NOMO-1 (cell line): ENCODE data around the gene FRMPD2.
"Not testable (repeated sequence)": the region's sequence is repeated elsewhere in the genome, so short reads cannot be mapped to it uniquely, and the experiment has no call there.

Source experiments
- DNase-seq, 2 experiments: peaks; one replicate each; lab custom pipeline; 2025; ENCODE audit not compliant: unreplicated experiment in 2 of 2; lab: John Stamatoyannopoulos, UW

Gene FRMPD2

GRCh38 chr10:48143721-48144642 lies 130.5 kb downstream of the FRMPD2 start:
- DNase-seq, result not testable (repeated sequence)

- DNase-seq, result not testable (repeated sequence)
Measured at GRCh38 chr10:48140949-48141348, 133.5 kb downstream of the FRMPD2 start.

GRCh38 chr10:48139953-48140850 lies 134.3 kb downstream of the FRMPD2 start:
- not testable (repeated sequence) for DNase-seq

GRCh38 chr10:48128954-48129353 lies 145.5 kb downstream of the FRMPD2 start:
- DNase-seq, result not testable (repeated sequence)

GRCh38 chr10:48126251-48126650 lies 148.2 kb downstream of the FRMPD2 start:
- not testable (repeated sequence) for DNase-seq

GRCh38 chr10:48125631-48126030 lies 148.9 kb downstream of the FRMPD2 start:
- DNase-seq, result not testable (repeated sequence)

GRCh38 chr10:48122618-48123017 lies 151.9 kb downstream of the FRMPD2 start:
- DNase-seq, result not testable (repeated sequence)

- not testable (repeated sequence) for DNase-seq
Measured at GRCh38 chr10:48110277-48110676, 164.2 kb downstream of the FRMPD2 start.
